ENCODE data around the gene UBE4B.

- TF ChIP-seq CTCF (IDR thresholded peaks at IDR 0.05; ENCODE audit: borderline replicate concordance, extremely low read depth, low read length, poor library complexity, severe bottlenecking), result no peak
- TF ChIP-seq EZH2 (IDR thresholded peaks at IDR 0.05; ENCODE audit: borderline replicate concordance, low read depth, low read length, severe bottlenecking), result no peak
These were observed 54.5 kb downstream of the UBE4B start for GRCh38 chr1:10087210-10087609.

Measured in DND-41 (cell line).